ENCODE measurements around the gene CWC27.
"Not testable (repeated sequence)": the region's sequence is repeated elsewhere in the genome, so short reads cannot be mapped to it uniquely, and the experiment has no call there.

Gene CWC27

GRCh38 chr5:64876203-64876602, 107.5 kb downstream of the CWC27 start:
- no peaks in the 10 kb centered on the region for H3K4me1 Mint-ChIP-seq
- H3K4me3 Mint-ChIP-seq, result no peak overlapping the region
- H3K27ac Mint-ChIP-seq, result no peak overlapping the region
- H3K27me3 Mint-ChIP-seq, result no peaks in the 10 kb centered on the region
- no peaks in the 10 kb centered on the region for H3K9me3 Mint-ChIP-seq
- ATAC-seq (ENCODE audit: low read depth), result no peak
- DNase-seq (ENCODE audit: low spot score in 2 of 2), result no peak
- peaks cover 6% of the 10 kb centered on the region for H3K36me3 Mint-ChIP-seq

DNA sequence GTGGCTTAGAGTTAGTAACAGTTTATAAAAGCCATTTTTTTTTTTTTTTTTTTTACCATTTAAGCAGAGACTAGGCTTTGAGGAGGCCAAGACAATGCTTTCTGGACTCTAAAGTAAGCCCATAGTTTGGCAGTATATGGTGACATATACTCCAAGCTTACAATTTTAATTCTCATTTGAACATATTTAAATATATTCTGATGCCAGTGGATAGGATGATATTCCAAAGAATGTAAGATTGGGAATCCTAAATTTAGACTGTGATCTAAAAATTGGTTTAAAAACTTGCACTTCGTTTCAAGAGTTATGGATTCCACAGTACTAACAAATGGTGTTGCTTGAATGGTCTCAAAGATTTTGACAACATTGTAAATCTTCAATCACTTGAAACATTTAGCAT, 112.1 kb downstream of the CWC27 start:
- ATAC-seq (ENCODE audit: low read depth), result no peak
- no peaks in the 10 kb centered on the region for H3K9me3 Mint-ChIP-seq

DNA sequence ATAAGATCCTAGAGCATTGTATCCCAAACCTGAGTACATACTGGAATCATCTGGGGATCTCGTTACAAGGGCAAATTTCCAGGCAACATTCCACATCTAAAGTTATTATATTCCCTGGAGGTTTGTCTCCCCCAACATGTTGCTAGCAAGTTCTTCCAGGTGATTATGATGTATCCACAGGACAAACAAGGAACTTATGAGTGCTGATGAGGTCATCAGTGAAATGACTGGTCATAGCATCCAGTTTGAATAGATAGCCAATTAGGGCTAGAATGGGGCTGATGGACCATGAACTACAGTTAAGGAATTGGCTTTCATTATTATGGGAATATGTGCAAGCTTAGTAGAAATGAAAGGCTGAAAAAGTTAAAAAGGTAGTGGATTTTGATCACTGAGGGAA, 115.2 kb downstream of the CWC27 start:
- Mint-ChIP-seq H3K4me1 (no peaks in the 10 kb centered on the region), H3K4me3 (no peak overlapping the region), H3K9me3 (no peaks in the 10 kb centered on the region), H3K27ac (no peak overlapping the region), H3K27me3 (no peaks in the 10 kb centered on the region), H3K36me3 (peaks cover 8% of the 10 kb centered on the region)
- ATAC-seq (ENCODE audit: low read depth) (no peak), DNase-seq (ENCODE audit: low spot score in 2 of 2) (no peak)

More for the DNA sequence above, 112.1 kb downstream of the CWC27 start:
- Mint-ChIP-seq H3K27me3 (no peaks in the 10 kb centered on the region), H3K4me1 (no peaks in the 10 kb centered on the region), H3K27ac (no peak overlapping the region), H3K4me3 (no peak overlapping the region), H3K36me3 (peaks cover 12% of the 10 kb centered on the region)
- no peak for DNase-seq (ENCODE audit: low spot score in 2 of 2)

DNA sequence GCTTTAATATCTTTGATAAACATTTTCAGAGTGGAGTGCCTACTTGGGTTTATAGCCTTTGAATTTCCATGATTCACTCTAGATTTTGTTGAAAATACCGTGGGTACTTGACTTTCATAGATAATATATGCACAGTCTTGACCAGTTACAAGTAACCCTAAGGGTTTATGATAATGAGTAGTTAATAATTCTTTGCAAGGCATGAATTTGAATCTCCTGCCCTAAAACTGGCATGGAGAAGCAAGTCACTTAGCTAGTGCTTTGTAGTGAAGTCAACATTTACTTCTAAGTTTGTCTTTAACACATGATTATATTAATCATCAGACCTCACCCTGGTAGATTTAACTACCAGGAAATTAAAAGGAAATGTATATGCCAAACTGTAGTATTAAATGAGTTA, 115.8 kb downstream of the CWC27 start:
- Mint-ChIP-seq H3K4me1 (no peaks in the 10 kb centered on the region), H3K27me3 (no peaks in the 10 kb centered on the region), H3K4me3 (no peak overlapping the region), H3K27ac (no peak overlapping the region), H3K36me3 (peaks cover 8% of the 10 kb centered on the region), H3K9me3 (no peaks in the 10 kb centered on the region)
- DNase-seq (ENCODE audit: low spot score in 2 of 2), result no peak
- no peak for ATAC-seq (ENCODE audit: low read depth)

GRCh38 chr5:64887910-64888309, 119.2 kb downstream of the CWC27 start:
- no peak overlapping the region for H3K4me3 Mint-ChIP-seq
- no peaks in the 10 kb centered on the region for H3K27me3 Mint-ChIP-seq
- H3K27ac Mint-ChIP-seq, result no peak overlapping the region
- DNase-seq (ENCODE audit: low spot score in 2 of 2), result no peak
- ATAC-seq (ENCODE audit: low read depth), result no peak
- H3K36me3 Mint-ChIP-seq, result peaks cover 6% of the 10 kb centered on the region
- no peaks in the 10 kb centered on the region for H3K9me3 Mint-ChIP-seq
- H3K4me1 Mint-ChIP-seq, result no peaks in the 10 kb centered on the region

GRCh38 chr5:64895748-64896147, 127.0 kb downstream of the CWC27 start:
- H3K4me3 Mint-ChIP-seq, result no peak overlapping the region
- no peaks in the 10 kb centered on the region for H3K4me1 Mint-ChIP-seq
- DNase-seq (ENCODE audit: low spot score in 2 of 2) (no peak), ATAC-seq (ENCODE audit: low read depth) (no peak)
- H3K27ac Mint-ChIP-seq, result no peak overlapping the region
- peaks cover 9% of the 10 kb centered on the region for H3K9me3 Mint-ChIP-seq
- H3K27me3 Mint-ChIP-seq, result no peaks in the 10 kb centered on the region
- H3K36me3 Mint-ChIP-seq, result peaks cover 36% of the 10 kb centered on the region

DNA sequence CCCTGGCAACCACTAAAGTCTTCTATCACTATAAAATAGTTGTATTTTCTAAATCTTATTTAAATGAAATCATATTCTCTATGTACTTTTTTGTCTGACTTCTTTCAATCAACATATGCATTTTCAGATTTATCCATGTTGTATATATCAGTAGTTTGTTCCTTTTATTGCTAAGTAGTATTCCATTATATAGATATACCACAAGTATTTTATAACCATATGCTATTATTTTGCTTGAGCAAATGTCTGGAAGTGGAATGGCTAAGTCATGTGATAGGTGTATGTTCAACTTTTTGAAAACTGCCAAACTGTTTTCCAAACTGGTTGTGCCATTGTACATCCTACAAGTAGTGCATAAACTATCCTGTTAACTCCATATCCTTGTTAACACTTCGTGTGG, 131.1 kb downstream of the CWC27 start:
- no peaks in the 10 kb centered on the region for H3K4me1 Mint-ChIP-seq

DNA sequence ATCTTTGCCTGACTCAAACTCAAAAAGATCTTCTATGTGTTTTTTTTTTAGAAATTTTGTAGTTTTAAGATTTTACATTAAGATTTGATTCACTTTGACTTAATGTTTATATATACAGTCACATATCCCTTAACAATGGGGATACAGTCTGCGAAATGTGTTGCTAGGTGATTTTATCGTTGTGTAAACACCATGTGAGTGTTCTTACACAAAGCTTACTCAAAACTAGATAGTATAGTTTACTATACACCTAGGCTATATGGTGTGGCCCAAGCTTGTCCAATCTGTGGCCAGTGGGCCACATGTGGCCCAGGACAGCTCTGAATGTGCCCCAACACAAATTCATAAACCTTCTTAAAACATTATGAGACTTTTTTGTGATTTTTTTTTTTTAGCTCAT, 131.9 kb downstream of the CWC27 start:
- Mint-ChIP-seq H3K36me3 (peaks cover 42% of the 10 kb centered on the region), H3K4me3 (no peak overlapping the region), H3K4me1 (no peaks in the 10 kb centered on the region), H3K27me3 (no peaks in the 10 kb centered on the region), H3K9me3 (peaks cover 9% of the 10 kb centered on the region), H3K27ac (no peak overlapping the region)
- no peak for DNase-seq (ENCODE audit: low spot score in 2 of 2)
- ATAC-seq (ENCODE audit: low read depth), result no peak

More for the DNA sequence above, 131.1 kb downstream of the CWC27 start:
- peaks cover 9% of the 10 kb centered on the region for H3K9me3 Mint-ChIP-seq
- no peak overlapping the region for H3K4me3 Mint-ChIP-seq
- peaks cover 43% of the 10 kb centered on the region for H3K36me3 Mint-ChIP-seq
- no peaks in the 10 kb centered on the region for H3K27me3 Mint-ChIP-seq
- no peak overlapping the region for H3K27ac Mint-ChIP-seq
- DNase-seq (ENCODE audit: low spot score in 2 of 2) (no peak), ATAC-seq (ENCODE audit: low read depth) (no peak)

DNA sequence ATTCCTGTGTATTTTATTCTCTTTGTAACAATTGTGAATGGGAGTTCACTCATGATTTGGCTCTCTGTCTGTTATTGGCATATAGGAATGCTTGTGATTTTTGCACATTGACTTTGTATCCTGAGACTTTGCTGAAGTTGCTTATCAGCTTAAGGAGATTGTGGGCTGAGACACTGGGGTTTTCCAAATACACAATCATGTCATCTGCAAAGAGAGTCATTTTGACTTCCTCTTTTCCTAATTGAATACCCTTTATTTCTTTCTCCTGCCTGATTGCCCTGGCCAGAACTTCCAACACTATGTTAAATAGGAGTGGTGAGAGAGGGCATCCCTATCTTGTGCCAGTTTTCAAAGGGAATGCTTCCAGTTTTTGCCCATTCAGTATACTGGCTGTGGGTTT, 138.7 kb downstream of the CWC27 start:
- H3K9me3 Mint-ChIP-seq; H3K27me3 Mint-ChIP-seq; H3K4me1 Mint-ChIP-seq; H3K27ac Mint-ChIP-seq; ATAC-seq (ENCODE audit: low read depth); H3K4me3 Mint-ChIP-seq; DNase-seq (ENCODE audit: low spot score in 2 of 2): not testable (repeated sequence)
- peaks cover 46% of the 10 kb centered on the region for H3K36me3 Mint-ChIP-seq

GRCh38 chr5:64914396-64914795, 145.7 kb downstream of the CWC27 start:
- peaks cover 35% of the 10 kb centered on the region for H3K36me3 Mint-ChIP-seq
- peaks cover 2% of the 10 kb centered on the region for H3K4me1 Mint-ChIP-seq
- H3K4me3 Mint-ChIP-seq, result no peak overlapping the region
- peaks cover 13% of the 10 kb centered on the region for H3K9me3 Mint-ChIP-seq
- ATAC-seq (ENCODE audit: low read depth), result no peak
- no peak for DNase-seq (ENCODE audit: low spot score in 2 of 2)
- H3K27ac Mint-ChIP-seq, result no peak overlapping the region
- no peaks in the 10 kb centered on the region for H3K27me3 Mint-ChIP-seq

- H3K4me3 Mint-ChIP-seq, result no peak overlapping the region
- no peak for ATAC-seq (ENCODE audit: low read depth)
- peaks cover 30% of the 10 kb centered on the region for H3K9me3 Mint-ChIP-seq
- no peaks in the 10 kb centered on the region for H3K4me1 Mint-ChIP-seq
- H3K36me3 Mint-ChIP-seq, result peaks cover 48% of the 10 kb centered on the region
- DNase-seq (ENCODE audit: low spot score in 2 of 2), result no peak
- no peak overlapping the region for H3K27ac Mint-ChIP-seq
- H3K27me3 Mint-ChIP-seq, result no peaks in the 10 kb centered on the region
Observed at GRCh38 chr5:64918083-64918482, 149.4 kb downstream of the CWC27 start.

DNA sequence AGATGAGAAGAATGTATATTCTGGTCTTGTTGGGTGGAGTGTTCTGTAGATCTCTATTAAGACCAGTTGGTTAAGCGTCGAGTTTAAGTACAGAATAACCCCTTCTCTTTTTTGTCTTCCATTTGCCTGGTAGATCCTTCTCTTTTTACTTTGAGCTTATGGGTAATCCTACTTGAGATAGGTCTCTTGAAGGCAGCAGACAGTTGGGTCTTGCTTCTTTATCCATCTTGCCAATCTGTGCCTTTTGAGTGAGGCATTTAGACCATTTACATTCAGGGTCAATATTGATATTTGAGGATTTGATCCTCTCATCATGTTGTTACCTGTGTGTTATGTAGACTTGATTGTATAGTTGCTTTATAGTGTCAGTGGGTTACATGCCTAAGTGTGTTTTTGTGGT, 152.7 kb downstream of the CWC27 start:
- DNase-seq (ENCODE audit: low spot score in 2 of 2), result no peak
- Mint-ChIP-seq H3K4me1 (no peaks in the 10 kb centered on the region), H3K9me3 (peaks cover 30% of the 10 kb centered on the region), H3K4me3 (no peak overlapping the region), H3K36me3 (peaks cover 57% of the 10 kb centered on the region), H3K27ac (no peak overlapping the region), H3K27me3 (no peaks in the 10 kb centered on the region)
- no peak for ATAC-seq (ENCODE audit: low read depth)

- H3K36me3 Mint-ChIP-seq, result peaks cover 49% of the 10 kb centered on the region
- no peaks in the 10 kb centered on the region for H3K27me3 Mint-ChIP-seq
- no peaks in the 10 kb centered on the region for H3K4me1 Mint-ChIP-seq
- peaks cover 23% of the 10 kb centered on the region for H3K9me3 Mint-ChIP-seq
- DNase-seq (ENCODE audit: low spot score in 2 of 2) (no peak), ATAC-seq (ENCODE audit: low read depth) (no peak)
- H3K27ac Mint-ChIP-seq, result no peak overlapping the region
- H3K4me3 Mint-ChIP-seq, result no peak overlapping the region
Observed at GRCh38 chr5:64923151-64923685, 154.5 kb downstream of the CWC27 start.

- Mint-ChIP-seq H3K4me1 (no peaks in the 10 kb centered on the region), H3K27ac (no peak overlapping the region), H3K9me3 (peaks cover 24% of the 10 kb centered on the region), H3K27me3 (no peaks in the 10 kb centered on the region), H3K4me3 (no peak overlapping the region), H3K36me3 (peaks cover 49% of the 10 kb centered on the region)
- ATAC-seq (ENCODE audit: low read depth), result no peak
- no peak for DNase-seq (ENCODE audit: low spot score in 2 of 2)
Observed at GRCh38 chr5:64925123-64925522, 156.4 kb downstream of the CWC27 start.

GRCh38 chr5:64929833-64930232, 161.1 kb downstream of the CWC27 start:
- no peak overlapping the region for H3K4me3 Mint-ChIP-seq
- ATAC-seq (ENCODE audit: low read depth) (no peak), DNase-seq (ENCODE audit: low spot score in 2 of 2) (no peak)
- no peaks in the 10 kb centered on the region for H3K4me1 Mint-ChIP-seq
- peaks cover 41% of the 10 kb centered on the region for H3K36me3 Mint-ChIP-seq
- H3K27ac Mint-ChIP-seq, result no peak overlapping the region
- no peaks in the 10 kb centered on the region for H3K27me3 Mint-ChIP-seq
- peaks cover 13% of the 10 kb centered on the region for H3K9me3 Mint-ChIP-seq

Measured in memory B cell (primary cell).